Mammary epithelial cell (primary cell): ENCODE measurements around the gene TTC28.

Experiments
- CTCF ChIP-seq, 2 donors: IDR thresholded peaks in 1 of 2; conservative IDR thresholded peaks in 1 of 2; 2 replicates each; pipeline ENCODE4 v1.5.1; 2011 to 2012; ENCODE audit warnings: inconsistent platforms in 2 of 2, low read length in 2 of 2, mild to moderate bottlenecking in 2 of 2, control low read depth in 1 of 2, low read depth in 1 of 2; ENCODE audit not compliant: insufficient read depth in 1 of 2; ENCODE audit errors: extremely low read depth in 1 of 2
- EZH2 ChIP-seq: IDR thresholded peaks from 2 replicates; pipeline ENCODE4 v1.6.1; 2012; ENCODE audit warnings: low read length, inconsistent platforms, borderline replicate concordance

DNA sequence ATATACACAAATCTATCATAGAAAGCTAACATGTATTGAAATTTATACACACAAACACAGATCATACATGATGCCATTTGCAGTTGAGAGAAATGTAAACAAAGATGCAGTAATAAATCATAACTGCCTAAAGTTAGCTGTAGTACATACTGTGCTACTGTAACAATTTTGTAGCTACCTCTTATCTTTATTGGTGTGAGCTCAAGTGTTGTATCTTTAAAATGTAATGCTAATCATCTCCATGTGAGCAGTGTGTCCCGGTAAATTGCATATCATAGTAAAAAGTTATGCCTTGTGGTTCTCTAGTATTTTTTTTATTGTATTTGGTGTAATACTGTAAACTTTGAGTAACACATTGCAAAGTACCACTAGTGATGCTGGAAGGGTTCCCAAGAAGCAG is 743.7 kb downstream of the TTC28 start:
- TF ChIP-seq CTCF (conservative IDR thresholded peaks at IDR 0.05 in 1 of 2, IDR thresholded peaks at IDR 0.05 in 1 of 2; ENCODE audit: extremely low read depth in 1 of 2, insufficient read depth in 1 of 2, low read depth in 1 of 2, low read length in 2 of 2) (no peak), EZH2 (no peak)
